ENCODE measurements around the gene MT2A. TPM values are rescaled to one million over a fixed set of nuclear protein-coding genes. Genes with fewer than 3 reads are reported as not detected.

Gene MT2A
- total RNA-seq, 4 donors from 2014 or later = 68.8 to 459 (median 89.3) TPM

- no peak for TF ChIP-seq CTCF (IDR thresholded peaks at IDR 0.05)
- no peak for TF ChIP-seq EP300 (IDR thresholded peaks at IDR 0.05; ENCODE audit: low read depth)
- TF ChIP-seq POLR2A (IDR thresholded peaks at IDR 0.05) = no peak
- no peak for TF ChIP-seq POLR2AphosphoS5 (IDR thresholded peaks at IDR 0.05)
- peaks cover 0 to 10% (median 5%) of the 10 kb centered on the region in 4 donors for H3K4me1 ChIP-seq
- peaks cover 29% of the 10 kb centered on the region for H3K27me3 ChIP-seq
- H3K9me3 ChIP-seq = no peaks in the 10 kb centered on the region
- no peak within 1 kb of the TSS for H3K4me3 ChIP-seq
- in situ Hi-C loops (cut with MboI; ENCODE audit: low pct_ligation_motif_present in 1 of 4, low pct_unique_long_range_greater_than_20kb in 1 of 4, low sequenced_read_pairs in 3 of 4) (no loop called here), intact Hi-C loops (cut with DNase I; ENCODE audit: low total_unique reads) (no loop called here)
- no peak within 1 kb of the TSS for H3K27ac ChIP-seq
- DNase-seq = no peak
- no peaks in the 10 kb centered on the region for H3K36me3 ChIP-seq
- WGBS, 2 donors (ENCODE audit: low coverage in 1 of 2) = 80% methylated on average over 7 of the region's 7 CpGs; no CpG with 5 or more reads in 1 of the 2 donors
These were observed 43.2 kb downstream of the MT2A start, which contains the start of gene MT1B for GRCh38 chr16:56651586-56651985. Gene MT1B (plus strand): TSS chr16:56651886. CDS start chr16:56651954, 68 bp downstream.

DNA sequence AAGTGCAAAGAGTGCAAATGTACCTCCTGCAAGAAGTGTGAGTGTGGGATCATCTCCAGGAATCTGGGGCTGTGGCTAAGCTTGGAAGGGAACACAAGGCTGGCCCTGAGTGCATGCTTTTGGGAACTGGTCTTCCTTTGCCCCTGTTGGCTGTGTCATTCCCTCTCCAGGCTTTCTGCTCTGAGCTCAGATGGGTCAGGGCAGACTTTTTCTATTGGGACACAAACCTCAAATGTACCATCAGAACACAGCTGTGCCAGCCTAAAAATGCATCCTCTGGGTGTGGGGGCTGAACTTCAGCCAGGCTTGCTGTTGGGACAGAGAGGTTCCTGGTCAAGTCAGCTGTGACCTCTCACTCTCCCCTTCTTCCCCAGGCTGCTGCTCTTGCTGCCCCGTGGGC is 44.2 kb downstream of the MT2A start:
- TF ChIP-seq EP300 (IDR thresholded peaks at IDR 0.05; ENCODE audit: low read depth) (no peak), POLR2A (IDR thresholded peaks at IDR 0.05) (no peak), POLR2AphosphoS5 (IDR thresholded peaks at IDR 0.05) (no peak), CTCF (IDR thresholded peaks at IDR 0.05) (no peak)
- intact Hi-C loops (cut with DNase I; ENCODE audit: low total_unique reads) = no loop called here
- DNase-seq = no peak
- Histone ChIP-seq H3K4me3 (no peak overlapping the region), H3K27ac (no peak overlapping the region), H3K9me3 (no peaks in the 10 kb centered on the region), H3K36me3 (no peaks in the 10 kb centered on the region), H3K4me1 (peaks cover 0 to 9% (median 6%) of the 10 kb centered on the region in 4 donors), H3K27me3 (peaks cover 19% of the 10 kb centered on the region)
- WGBS, 2 donors (ENCODE audit: low coverage in 1 of 2) = 67% methylated on average over 1 of the region's 1 CpG; no CpG with 5 or more reads in 1 of the 2 donors
- in situ Hi-C loops (cut with MboI; ENCODE audit: low pct_ligation_motif_present in 1 of 4, low pct_unique_long_range_greater_than_20kb in 1 of 4, low sequenced_read_pairs in 3 of 4) = no loop called here

DNA sequence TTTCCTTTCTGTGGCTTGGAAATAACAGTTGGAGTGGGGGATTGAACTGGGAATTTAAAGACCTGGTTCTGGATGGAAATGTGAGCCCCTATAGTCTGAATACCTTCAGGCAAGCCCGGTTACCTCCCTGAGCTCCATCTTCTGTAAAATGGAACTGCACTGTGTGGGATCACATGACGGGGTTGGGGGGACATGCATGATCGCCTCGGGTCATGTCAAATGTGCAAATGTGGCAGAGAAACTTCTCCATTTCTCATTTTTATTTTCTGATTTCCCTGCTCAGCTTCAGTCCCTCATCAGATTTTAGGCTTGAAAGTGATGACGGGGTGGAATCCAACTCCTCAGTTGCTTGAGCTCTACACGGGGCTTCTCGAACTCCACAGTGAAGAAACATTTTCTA is 44.8 kb downstream of the MT2A start:
- TF ChIP-seq CTCF (IDR thresholded peaks at IDR 0.05) = no peak
- TF ChIP-seq POLR2AphosphoS5 (IDR thresholded peaks at IDR 0.05) = no peak
- no peak for TF ChIP-seq EP300 (IDR thresholded peaks at IDR 0.05; ENCODE audit: low read depth)
- TF ChIP-seq POLR2A (IDR thresholded peaks at IDR 0.05) = no peak
- intact Hi-C loops (cut with DNase I; ENCODE audit: low total_unique reads) = no loop called here
- H3K9me3 ChIP-seq = no peaks in the 10 kb centered on the region
- peaks cover 3 to 11% (median 6%) of the 10 kb centered on the region in 4 donors for H3K4me1 ChIP-seq
- H3K27ac ChIP-seq = no peak overlapping the region
- H3K36me3 ChIP-seq = no peaks in the 10 kb centered on the region
- in situ Hi-C loops (cut with MboI; ENCODE audit: low pct_ligation_motif_present in 1 of 4, low pct_unique_long_range_greater_than_20kb in 1 of 4, low sequenced_read_pairs in 3 of 4) = no loop called here
- WGBS, 2 donors (ENCODE audit: low coverage in 1 of 2) = 81 to 83% methylated on average over 4 to 7 of the region's 7 CpGs
- H3K4me3 ChIP-seq = no peak overlapping the region
- peaks cover 13% of the 10 kb centered on the region for H3K27me3 ChIP-seq
- DNase-seq = no peak

DNA sequence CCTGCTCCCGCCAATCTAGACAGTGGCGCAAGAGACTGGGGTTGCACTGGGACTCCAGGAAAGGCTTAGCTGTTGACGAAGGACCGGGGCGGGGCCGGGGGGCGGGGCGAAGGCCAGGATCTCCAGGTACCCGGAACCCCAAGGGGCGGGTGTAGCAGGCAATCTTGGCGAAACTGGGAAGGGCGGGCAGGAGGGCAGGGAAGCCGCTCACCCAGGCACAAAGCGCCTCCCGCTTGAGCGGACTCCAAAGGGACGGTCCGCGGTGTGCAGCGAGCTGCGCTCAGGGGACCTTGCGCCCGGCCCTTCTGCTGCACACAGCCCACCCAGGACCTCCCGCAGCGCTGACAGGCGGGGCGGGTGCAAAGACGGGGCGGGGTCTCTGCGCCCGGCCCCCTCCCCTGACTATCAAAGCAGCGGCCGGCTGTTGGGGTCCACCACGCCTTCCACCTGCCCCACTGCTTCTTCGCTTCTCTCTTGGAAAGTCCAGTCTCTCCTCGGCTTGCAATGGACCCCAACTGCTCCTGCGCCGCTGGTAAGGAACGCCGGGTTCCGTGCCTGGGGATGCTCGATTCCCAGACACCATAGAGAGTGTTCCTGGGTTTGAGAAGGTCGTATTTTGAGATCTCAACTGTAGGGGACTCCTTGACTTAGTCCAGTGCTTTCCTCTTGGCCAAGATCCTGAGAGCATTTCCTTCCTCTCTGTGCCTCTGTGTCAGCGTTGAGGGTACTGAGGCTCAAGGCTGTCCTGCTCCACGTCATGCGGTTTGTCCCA is 49.4 kb downstream of the MT2A start, which contains the start of gene MT1F:
TSS of gene MT1F (plus strand) at position 405 of the 772 bp plus-strand sequence. CDS start at position 505, 100 bp downstream.
- in situ Hi-C loops (cut with MboI; ENCODE audit: low pct_ligation_motif_present in 1 of 4, low pct_unique_long_range_greater_than_20kb in 1 of 4, low sequenced_read_pairs in 3 of 4) = no loop called here
- 2% methylated on average over 45 of the region's 46 CpGs; no CpG with 5 or more reads in 1 of the 2 donors for WGBS, 2 donors (ENCODE audit: low coverage in 1 of 2)
- H3K27me3 ChIP-seq = peaks cover 22% of the 10 kb centered on the region

More for the DNA sequence above, 49.4 kb downstream of the MT2A start, which contains the start of gene MT1F:
- no peaks in the 10 kb centered on the region for H3K9me3 ChIP-seq
- no peaks in the 10 kb centered on the region for H3K36me3 ChIP-seq
- peak within 1 kb of the TSS; percentile 21 to 54 (median 48) for H3K4me3 ChIP-seq
- DNase-seq = peak; percentile 96
- intact Hi-C loops (cut with DNase I; ENCODE audit: low total_unique reads) = no loop called here
- TF ChIP-seq POLR2A (IDR thresholded peaks at IDR 0.05) (peak; percentile 61), POLR2AphosphoS5 (IDR thresholded peaks at IDR 0.05) (peak; percentile 40 to 61 (median 43)), CTCF (IDR thresholded peaks at IDR 0.05) (no peak), EP300 (IDR thresholded peaks at IDR 0.05; ENCODE audit: low read depth) (no peak)
- H3K27ac ChIP-seq = peak within 1 kb of the TSS; percentile 59 to 79 (median 75)
- H3K4me1 ChIP-seq = peaks cover 5 to 18% (median 16%) of the 10 kb centered on the region in 4 donors

All from transverse colon (tissue), 4 donors.